ENCODE data around the gene SEC31A. TPM values are rescaled to one million over a fixed set of nuclear protein-coding genes. Genes with fewer than 3 reads are reported as not detected.

SEC31A gene
- total RNA-seq, 1 experiment from 2014 or later, result 128 TPM

- peaks cover 9 to 29% of the 10 kb centered on the region in 2 experiments for H3K4me1 Mint-ChIP-seq
- H4K20me1 ChIP-seq (ENCODE audit: control insufficient read depth, insufficient read depth, insufficient read length), result no peaks in the 10 kb centered on the region
- no peaks in the 10 kb centered on the region; the same call in 1 of the 2 replicates for H3K4me1 ChIP-seq (ENCODE audit: insufficient read depth, low read length)
- no peak for TF ChIP-seq CTCF (conservative IDR thresholded peaks at IDR 0.05)
- no CpG with 5 or more reads among the region's 6 CpGs for WGBS (ENCODE audit: extremely low coverage, insufficient read length, low lambda C conversion rate)
- no peak overlapping the region for H4K5ac ChIP-seq (ENCODE audit: insufficient read length, low read depth, low read length)
- H3K4me2 ChIP-seq (ENCODE audit: insufficient read depth, insufficient read length, low read length), result no peak overlapping the region
- no peaks in the 10 kb centered on the region for H3K9me3 ChIP-seq (ENCODE audit: control insufficient read depth, low read depth, low read length)
- no peak for DNase-seq
- H2AFZ ChIP-seq (ENCODE audit: low read length), result no peak overlapping the region
- H4K8ac ChIP-seq (replicated peaks; ENCODE audit: insufficient read length, low read depth, low read length), result no peak overlapping the region
- H2AK5ac ChIP-seq (ENCODE audit: insufficient read length, low read length), result no peak overlapping the region
- H3K27me3 ChIP-seq (ENCODE audit: insufficient read depth, low read length), result no peaks in the 10 kb centered on the region
- H3K23ac ChIP-seq (ENCODE audit: insufficient read length, low read depth, low read length), result no peak overlapping the region
- H3K27ac Mint-ChIP-seq, result no peak overlapping the region
- no peak overlapping the region for H2BK12ac ChIP-seq (ENCODE audit: insufficient read length, low read depth, low read length)
- no peak overlapping the region for H3T11ph ChIP-seq (ENCODE audit: low read length)
- H3K9me3 Mint-ChIP-seq, result no peaks in the 10 kb centered on the region
- H4K91ac ChIP-seq (ENCODE audit: insufficient read length, low read depth, low read length), result no peak overlapping the region
- H3K36me3 Mint-ChIP-seq (ENCODE audit: insufficient read depth in 1 of 3, low read depth in 3 of 3), result peaks cover 2 to 13% (median 9%) of the 10 kb centered on the region in 3 experiments; a peak in 5 of 7 replicates
- H3K4me3 Mint-ChIP-seq, result peak overlapping the region; percentile 90 to 95
- no peak overlapping the region for H3K9ac ChIP-seq (ENCODE audit: extremely low read depth, insufficient read length, low read length)
- no peak overlapping the region for H3K4ac ChIP-seq (ENCODE audit: low read depth, low read length)
- H2BK15ac ChIP-seq (ENCODE audit: low read depth, low read length), result no peak overlapping the region
- H2BK120ac ChIP-seq (ENCODE audit: low read depth, low read length, poor library complexity, severe bottlenecking), result no peak overlapping the region
- no peak overlapping the region for H3K27ac ChIP-seq (ENCODE audit: insufficient read length, low read depth, low read length)
- no peak overlapping the region for H3K56ac ChIP-seq (ENCODE audit: insufficient read length, low read depth, low read length)
- H2BK20ac ChIP-seq (ENCODE audit: low read depth, low read length, poor library complexity, severe bottlenecking), result no peak overlapping the region
- H3K27me3 Mint-ChIP-seq (ENCODE audit: low read depth), result no peaks in the 10 kb centered on the region
- peaks cover 18% of the 10 kb centered on the region; the same call in 1 of the 2 replicates for H3K79me2 ChIP-seq (ENCODE audit: insufficient read depth, low read length)
- H3K18ac ChIP-seq (ENCODE audit: insufficient read length, low read depth, low read length), result no peak overlapping the region
- H3K14ac ChIP-seq (ENCODE audit: insufficient read depth, low read length), result no peak overlapping the region
- peaks cover 3% of the 10 kb centered on the region for H3K79me1 ChIP-seq (ENCODE audit: insufficient read depth, low read depth, low read length, poor library complexity, severe bottlenecking)
- H2BK5ac ChIP-seq (ENCODE audit: insufficient read length, low read length), result no peak overlapping the region
- peaks cover 6% of the 10 kb centered on the region for H3K23me2 ChIP-seq (ENCODE audit: insufficient read length, low read depth, low read length, poor library complexity, severe bottlenecking)
These were observed 1.7 kb downstream of the SEC31A start for GRCh38 chr4:82889287-82889686.

All from H9 (cell line).